ENCODE results near the gene ARHGAP28.

Gene ARHGAP28

DNA sequence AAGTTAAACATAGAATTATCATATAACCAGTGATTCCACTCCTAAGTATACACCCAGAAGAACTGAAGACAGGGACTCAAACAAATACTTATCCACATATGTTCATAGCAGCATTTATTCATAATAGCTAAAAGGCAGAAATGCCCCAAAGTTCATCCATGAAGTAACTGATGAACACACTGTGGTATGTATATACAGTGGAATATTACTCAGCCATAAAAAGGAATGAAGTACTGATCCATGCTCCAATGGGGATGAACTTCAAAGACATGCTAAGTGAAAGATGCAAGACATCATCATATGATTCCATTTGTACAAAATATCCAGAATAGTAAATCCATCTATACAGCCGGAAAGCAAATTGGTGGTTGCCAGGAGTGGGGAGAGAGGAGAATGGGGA, 230.6 kb downstream of the ARHGAP28 start:
- no peak for DNase-seq (ENCODE audit: low read depth in 2 of 2)

GRCh38 chr18:6960656-6961055, 231.1 kb downstream of the ARHGAP28 start:
- no peak for DNase-seq (ENCODE audit: low read depth in 2 of 2)

- DNase-seq (ENCODE audit: low read depth in 2 of 2): no peak
These were observed 231.8 kb downstream of the ARHGAP28 start for GRCh38 chr18:6961331-6961730.

GRCh38 chr18:6962571-6963451, 233.3 kb downstream of the ARHGAP28 start:
- DNase-seq (ENCODE audit: low read depth in 2 of 2): no peak

DNA sequence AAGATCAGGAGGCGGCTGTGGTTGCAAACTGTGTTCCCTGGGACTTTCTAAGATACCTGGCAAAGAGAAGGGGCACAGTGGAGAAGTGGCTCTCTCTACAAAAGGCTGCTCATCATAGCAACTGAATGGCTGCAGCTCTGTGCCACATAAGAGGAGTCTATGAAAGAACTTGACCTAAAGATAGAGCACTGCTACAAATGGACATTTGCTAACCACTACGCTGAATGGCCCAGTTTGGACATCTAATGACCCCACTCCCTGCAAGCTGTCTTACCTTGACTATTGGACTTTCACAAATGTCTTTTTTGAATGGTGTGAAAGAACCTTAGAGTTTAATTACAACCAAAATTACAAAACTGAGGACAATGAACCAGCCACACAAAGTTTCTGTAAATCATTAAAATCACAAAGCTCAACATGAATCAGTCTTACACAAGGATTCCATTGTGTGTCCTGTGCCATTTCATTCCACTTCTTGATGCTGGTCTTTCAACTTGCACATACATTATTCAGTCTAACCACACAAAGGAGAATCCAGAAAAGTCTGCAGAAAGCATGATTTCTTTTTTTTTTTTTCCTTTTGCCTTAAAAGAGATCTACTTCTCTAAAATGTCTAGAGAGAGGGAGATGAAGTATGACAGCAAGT, 234.1 kb downstream of the ARHGAP28 start:
- no peak for DNase-seq (ENCODE audit: low read depth in 2 of 2)
